ENCODE measurements around the gene DSCAML1.
A peak's percentile ranks its signal among the peaks of the same experiment; 100 is the strongest.

DSCAML1 gene

DNA sequence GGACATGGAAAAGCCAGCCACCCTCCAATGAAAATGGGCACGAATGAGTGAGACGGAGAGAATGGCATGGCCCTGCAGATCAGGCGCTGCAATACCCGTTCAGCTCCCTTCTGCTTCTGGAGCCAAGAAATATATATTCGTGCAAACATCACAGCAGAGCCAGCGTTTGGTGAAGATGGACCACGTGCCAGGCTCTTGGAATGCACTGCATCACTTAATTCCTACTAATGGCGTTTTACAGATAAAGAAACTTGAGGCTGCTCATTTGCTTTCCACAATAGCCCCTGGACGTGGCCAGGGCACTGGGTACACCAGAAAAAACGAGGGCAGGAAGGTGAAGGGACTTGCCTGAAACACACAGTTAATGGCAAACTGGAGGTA lies 29.2 kb upstream of the DSCAML1 start:
- TF ChIP-seq, protein P1, sequence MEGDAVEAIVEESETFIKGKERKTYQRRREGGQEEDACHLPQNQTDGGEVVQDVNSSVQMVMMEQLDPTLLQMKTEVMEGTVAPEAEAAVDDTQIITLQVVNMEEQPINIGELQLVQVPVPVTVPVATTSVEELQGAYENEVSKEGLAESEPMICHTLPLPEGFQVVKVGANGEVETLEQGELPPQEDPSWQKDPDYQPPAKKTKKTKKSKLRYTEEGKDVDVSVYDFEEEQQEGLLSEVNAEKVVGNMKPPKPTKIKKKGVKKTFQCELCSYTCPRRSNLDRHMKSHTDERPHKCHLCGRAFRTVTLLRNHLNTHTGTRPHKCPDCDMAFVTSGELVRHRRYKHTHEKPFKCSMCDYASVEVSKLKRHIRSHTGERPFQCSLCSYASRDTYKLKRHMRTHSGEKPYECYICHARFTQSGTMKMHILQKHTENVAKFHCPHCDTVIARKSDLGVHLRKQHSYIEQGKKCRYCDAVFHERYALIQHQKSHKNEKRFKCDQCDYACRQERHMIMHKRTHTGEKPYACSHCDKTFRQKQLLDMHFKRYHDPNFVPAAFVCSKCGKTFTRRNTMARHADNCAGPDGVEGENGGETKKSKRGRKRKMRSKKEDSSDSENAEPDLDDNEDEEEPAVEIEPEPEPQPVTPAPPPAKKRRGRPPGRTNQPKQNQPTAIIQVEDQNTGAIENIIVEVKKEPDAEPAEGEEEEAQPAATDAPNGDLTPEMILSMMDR (IDR thresholded peaks at IDR 0.05; ENCODE audit: control insufficient read depth, extremely low read depth, insufficient read depth): no peak
- DNase-seq (ENCODE audit: low read depth): no peak
- no peak overlapping the region for H3K4me3 ChIP-seq (ENCODE audit: low read depth, low read length)

DNA sequence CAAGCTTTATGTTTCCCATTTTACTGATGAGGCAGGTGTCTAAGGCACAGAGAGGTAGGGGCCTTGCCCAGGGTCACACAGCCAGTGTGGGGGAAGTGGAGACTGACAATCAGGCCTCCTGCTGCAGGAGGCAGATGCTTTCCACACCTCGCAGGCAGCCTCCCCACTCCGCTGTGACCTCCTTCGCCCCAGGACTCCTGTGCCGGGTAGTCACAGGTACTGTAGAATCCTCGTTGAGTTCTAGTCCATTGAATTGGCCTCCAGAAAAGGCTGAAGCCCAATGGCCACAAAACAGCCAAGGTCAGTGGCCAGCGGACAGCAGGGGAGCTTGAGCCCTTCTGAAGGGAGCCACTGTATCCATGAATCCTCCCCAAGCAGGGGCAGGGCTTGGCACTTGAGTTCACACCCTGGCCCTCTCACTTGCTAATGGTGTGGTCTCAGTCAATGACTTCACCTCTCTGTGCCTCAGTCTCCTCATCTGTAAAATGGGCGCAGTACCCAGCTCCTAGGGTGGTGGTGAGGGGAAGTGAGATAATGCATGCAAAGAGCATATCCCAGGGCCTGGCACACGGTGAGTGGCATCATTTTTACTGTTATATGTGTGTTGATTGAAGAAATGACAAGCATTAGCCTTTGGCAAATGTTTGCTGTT lies 28.6 kb upstream of the DSCAML1 start:
- TF ChIP-seq, protein P1 (IDR thresholded peaks at IDR 0.05; ENCODE audit: control insufficient read depth, extremely low read depth, insufficient read depth): no peak
- no peak for DNase-seq (ENCODE audit: low read depth)
- no peak overlapping the region for H3K4me3 ChIP-seq (ENCODE audit: low read depth, low read length)

DNA sequence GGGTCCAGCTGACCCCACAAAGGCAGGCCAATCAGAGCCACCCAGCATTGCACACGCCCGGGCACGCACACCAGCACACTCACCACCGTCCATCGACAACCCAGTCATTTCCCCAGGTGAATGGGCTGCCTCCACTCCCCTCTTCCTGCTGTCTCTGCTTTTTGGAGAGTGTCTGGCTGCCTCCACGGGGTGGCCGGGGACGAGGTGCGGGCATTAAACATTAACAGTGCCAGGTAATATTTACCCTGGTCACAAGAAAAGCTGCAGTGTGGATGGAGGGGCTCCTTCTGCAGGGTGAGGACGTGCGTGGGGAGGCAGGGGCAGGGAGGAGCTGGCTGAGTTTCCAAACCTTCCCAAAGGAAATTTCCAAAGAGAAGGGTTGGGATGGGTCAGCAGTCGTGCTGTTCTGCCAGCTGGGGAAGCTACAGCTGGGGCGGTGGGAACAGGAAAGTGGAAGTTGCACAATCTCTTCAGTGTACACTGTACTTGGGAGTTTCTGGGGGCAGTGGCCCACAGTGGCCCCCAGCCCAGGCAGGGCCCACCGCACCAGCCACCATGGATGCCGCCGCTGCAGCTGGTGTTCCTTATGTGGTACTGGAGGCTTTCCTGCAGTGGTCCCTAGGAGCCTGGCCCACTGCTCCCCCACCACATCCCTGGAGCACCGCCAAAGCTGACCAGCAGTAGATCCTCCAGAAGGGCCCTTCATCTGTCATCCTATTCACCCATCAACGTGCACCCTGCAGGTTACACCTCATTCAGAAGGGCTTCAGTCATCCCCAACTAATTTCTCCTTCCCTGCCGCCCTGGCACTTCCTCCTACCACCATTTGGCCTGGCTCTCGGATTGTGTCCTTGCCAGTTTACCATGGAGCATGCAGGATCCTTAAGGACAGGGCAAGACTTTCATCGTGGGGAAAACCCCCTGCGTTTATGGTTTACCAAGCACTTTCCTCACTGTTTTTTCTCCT lies 27.8 kb upstream of the DSCAML1 start, which contains the start of gene FXYD2:
TSS of gene FXYD2 (minus strand) at position 174 of the 967 bp plus-strand sequence. CDS start at position 108, 66 bp downstream.
- TF ChIP-seq, protein P1 (IDR thresholded peaks at IDR 0.05; ENCODE audit: control insufficient read depth, extremely low read depth, insufficient read depth): no peak
- H3K4me3 ChIP-seq (ENCODE audit: low read depth, low read length): no peak within 1 kb of the TSS
- no peak for DNase-seq (ENCODE audit: low read depth)

DNA sequence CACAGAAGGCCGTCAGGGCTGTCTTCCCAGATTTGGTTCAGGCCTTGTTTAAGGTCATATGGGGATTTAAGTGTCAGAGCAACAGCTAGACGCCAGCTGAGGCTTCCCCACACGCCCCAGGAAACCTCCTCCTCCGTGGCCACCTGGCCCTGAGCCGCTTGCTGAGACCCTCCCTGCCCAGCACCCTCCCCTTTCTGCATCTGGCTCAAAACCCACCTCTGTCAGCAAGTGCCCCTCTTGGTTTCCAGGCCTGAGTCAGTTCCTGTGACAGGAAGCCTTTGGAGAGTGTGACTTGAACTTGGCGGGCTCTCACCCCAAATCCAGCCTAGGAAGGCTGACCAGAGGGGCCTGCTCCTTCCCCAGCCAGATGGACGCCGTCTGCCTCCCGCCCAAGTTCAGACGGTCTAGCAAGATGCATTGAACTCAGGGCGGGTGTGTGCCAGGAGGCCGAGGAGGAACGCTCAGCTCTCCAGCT lies 27.0 kb upstream of the DSCAML1 start:
- TF ChIP-seq, protein P1 (IDR thresholded peaks at IDR 0.05; ENCODE audit: control insufficient read depth, extremely low read depth, insufficient read depth): no peak
- H3K4me3 ChIP-seq (ENCODE audit: low read depth, low read length): no peak overlapping the region
- DNase-seq (ENCODE audit: low read depth): no peak

DNA sequence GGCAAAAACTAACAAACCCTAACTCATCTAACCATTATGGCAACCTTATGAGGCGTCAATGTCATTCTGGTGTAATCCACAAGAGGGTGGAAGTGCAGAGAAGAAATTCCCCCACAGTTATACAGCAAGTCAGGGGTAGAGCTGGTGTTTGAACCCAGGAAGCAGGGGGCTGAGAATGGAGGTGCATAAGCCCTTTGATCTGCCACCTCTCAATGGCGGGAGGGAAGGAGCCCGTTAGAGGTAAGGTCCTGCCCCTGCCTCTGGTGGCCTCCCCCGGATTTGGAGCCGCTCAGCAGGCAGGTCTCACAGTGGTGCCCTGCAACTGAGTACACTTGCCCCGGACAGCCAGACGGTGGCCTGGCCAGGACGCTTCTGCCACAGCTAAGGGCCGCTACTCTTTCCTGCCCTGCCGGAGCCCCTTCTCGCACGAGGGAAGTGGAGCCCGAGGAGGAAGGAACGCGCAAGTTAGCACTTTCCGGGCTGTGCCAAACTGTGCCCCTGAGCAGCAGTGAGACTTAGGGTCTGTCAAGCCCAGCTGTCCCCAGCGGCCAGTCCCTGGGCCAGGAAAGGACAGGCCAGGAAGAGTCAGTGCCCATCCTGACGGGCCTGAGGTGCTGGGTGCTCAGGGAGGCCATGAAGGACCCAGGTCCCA lies 26.4 kb upstream of the DSCAML1 start:
- H3K4me3 ChIP-seq (ENCODE audit: low read depth, low read length): no peak overlapping the region
- TF ChIP-seq, protein P1 (IDR thresholded peaks at IDR 0.05; ENCODE audit: control insufficient read depth, extremely low read depth, insufficient read depth): 0 out of 2 replicates have a peak, but pooled peaks have one; percentile 11
- DNase-seq (ENCODE audit: low read depth): no peak

DNA sequence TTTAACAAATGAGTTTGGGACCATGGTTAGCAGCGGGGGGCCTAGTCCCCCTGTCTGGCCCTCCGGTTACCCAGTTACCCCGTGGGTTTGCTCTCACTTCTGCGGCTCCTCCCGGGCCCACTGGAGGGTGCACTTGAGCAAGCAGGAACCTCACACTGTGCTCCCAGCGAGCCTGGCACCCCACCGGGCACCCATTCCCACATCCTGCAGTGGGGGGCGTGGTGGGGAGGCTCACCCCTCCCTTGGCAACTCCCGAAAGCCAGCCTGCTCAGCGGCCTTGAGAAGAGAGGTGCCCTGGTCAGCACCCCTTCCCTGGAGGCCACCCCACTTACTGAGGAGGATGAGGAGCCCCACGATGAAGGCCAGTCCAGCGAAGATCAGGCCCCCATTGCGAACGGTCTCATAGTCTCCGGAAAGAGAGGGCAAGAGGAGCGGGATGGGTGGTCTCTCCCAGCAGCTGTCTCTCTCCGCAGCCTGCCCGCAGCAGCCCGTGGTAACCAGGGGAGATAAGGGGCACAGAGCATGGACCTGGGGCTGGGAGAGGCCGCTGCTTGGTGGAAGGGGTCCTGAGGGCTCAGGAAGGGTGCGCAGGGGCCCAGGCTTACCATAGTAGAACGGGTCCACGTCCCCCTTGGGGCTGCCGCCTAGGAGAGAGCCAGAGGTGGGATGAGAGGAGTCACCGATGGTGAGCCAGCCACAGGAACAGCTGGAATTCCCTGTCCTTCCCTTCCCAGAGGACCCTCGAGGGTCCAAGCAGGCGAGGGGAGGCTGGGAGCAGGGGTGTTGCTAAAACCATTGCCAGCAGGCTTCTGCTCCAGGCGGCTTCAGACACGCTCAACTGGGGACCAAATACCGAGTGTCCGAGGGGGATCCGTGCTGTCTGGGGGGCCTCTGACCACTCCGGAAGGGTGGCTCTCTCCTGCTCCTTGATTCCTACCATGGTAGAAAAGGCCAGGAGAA lies 25.3 kb upstream of the DSCAML1 start:
- no peak overlapping the region for H3K4me3 ChIP-seq (ENCODE audit: low read depth, low read length)
- no peak for DNase-seq (ENCODE audit: low read depth)
- TF ChIP-seq, protein P1 (IDR thresholded peaks at IDR 0.05; ENCODE audit: control insufficient read depth, extremely low read depth, insufficient read depth): peak; percentile 68
